Measurements from ENCODE around the gene STK25. TPM values are rescaled to one million over a fixed set of nuclear protein-coding genes. Genes with fewer than 3 reads are reported as not detected.

Gene STK25
- polyA plus RNA-seq, 1 donor from 2014 or later = 580 TPM

GRCh38 chr2:241501551-241501950 is 6.8 kb downstream of the STK25 start:
- Histone ChIP-seq H3K9me3 (ENCODE audit: low read length) (no peaks in the 10 kb centered on the region), H2AFZ (ENCODE audit: low read depth, low read length) (no peak overlapping the region), H3F3A (ENCODE audit: insufficient read depth, low read length, poor library complexity, severe bottlenecking) (no peaks in the 10 kb centered on the region), H3K27me3 (ENCODE audit: insufficient read depth, low read depth, low read length) (no peaks in the 10 kb centered on the region), H3K4me2 (ENCODE audit: low read length) (no peak overlapping the region), H3K79me2 (replicated peaks; ENCODE audit: insufficient read depth, low read length) (peaks cover 14% of the 10 kb centered on the region), H3K9ac (ENCODE audit: low read length) (no peak overlapping the region), H3K27ac (ENCODE audit: low read length) (no peak overlapping the region), H3K36me3 (ENCODE audit: insufficient read depth, low read length) (no peaks in the 10 kb centered on the region), H3K9me2 (ENCODE audit: insufficient read depth, low read length) (no peaks in the 10 kb centered on the region), H4K20me1 (ENCODE audit: insufficient read depth) (peaks cover 7% of the 10 kb centered on the region), H3K4me3 (ENCODE audit: low read length) (no peak overlapping the region)
- no peak for TF ChIP-seq SMC3 (conservative IDR thresholded peaks at IDR 0.05; ENCODE audit: poor library complexity)
- no peak for TF ChIP-seq MXI1 (conservative IDR thresholded peaks at IDR 0.05; ENCODE audit: poor library complexity, severe bottlenecking)
- no peak for TF ChIP-seq RAD21 (conservative IDR thresholded peaks at IDR 0.05)
- TF ChIP-seq, protein P1, sequence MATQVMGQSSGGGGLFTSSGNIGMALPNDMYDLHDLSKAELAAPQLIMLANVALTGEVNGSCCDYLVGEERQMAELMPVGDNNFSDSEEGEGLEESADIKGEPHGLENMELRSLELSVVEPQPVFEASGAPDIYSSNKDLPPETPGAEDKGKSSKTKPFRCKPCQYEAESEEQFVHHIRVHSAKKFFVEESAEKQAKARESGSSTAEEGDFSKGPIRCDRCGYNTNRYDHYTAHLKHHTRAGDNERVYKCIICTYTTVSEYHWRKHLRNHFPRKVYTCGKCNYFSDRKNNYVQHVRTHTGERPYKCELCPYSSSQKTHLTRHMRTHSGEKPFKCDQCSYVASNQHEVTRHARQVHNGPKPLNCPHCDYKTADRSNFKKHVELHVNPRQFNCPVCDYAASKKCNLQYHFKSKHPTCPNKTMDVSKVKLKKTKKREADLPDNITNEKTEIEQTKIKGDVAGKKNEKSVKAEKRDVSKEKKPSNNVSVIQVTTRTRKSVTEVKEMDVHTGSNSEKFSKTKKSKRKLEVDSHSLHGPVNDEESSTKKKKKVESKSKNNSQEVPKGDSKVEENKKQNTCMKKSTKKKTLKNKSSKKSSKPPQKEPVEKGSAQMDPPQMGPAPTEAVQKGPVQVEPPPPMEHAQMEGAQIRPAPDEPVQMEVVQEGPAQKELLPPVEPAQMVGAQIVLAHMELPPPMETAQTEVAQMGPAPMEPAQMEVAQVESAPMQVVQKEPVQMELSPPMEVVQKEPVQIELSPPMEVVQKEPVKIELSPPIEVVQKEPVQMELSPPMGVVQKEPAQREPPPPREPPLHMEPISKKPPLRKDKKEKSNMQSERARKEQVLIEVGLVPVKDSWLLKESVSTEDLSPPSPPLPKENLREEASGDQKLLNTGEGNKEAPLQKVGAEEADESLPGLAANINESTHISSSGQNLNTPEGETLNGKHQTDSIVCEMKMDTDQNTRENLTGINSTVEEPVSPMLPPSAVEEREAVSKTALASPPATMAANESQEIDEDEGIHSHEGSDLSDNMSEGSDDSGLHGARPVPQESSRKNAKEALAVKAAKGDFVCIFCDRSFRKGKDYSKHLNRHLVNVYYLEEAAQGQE (IDR thresholded peaks at IDR 0.05; ENCODE audit: borderline replicate concordance) = no peak
- no peak for TF ChIP-seq POLR2AphosphoS5 (IDR thresholded peaks at IDR 0.05)
- no peak for TF ChIP-seq CTCF (IDR thresholded peaks at IDR 0.05; ENCODE audit: poor library complexity, severe bottlenecking)
- TF ChIP-seq TAF1 (IDR thresholded peaks at IDR 0.05; ENCODE audit: low read depth) = no peak
- TF ChIP-seq EZH2 (IDR thresholded peaks at IDR 0.05; ENCODE audit: borderline replicate concordance, insufficient read depth, low read length, poor library complexity, severe bottlenecking) = no peak
- TF ChIP-seq EP300 (conservative IDR thresholded peaks at IDR 0.05; ENCODE audit: poor library complexity, severe bottlenecking) = no peak

GRCh38 chr2:241501099-241501541 is 7.3 kb downstream of the STK25 start:
- peaks cover 7% of the 10 kb centered on the region for H4K20me1 ChIP-seq (ENCODE audit: insufficient read depth)
- no peak overlapping the region for H3K4me2 ChIP-seq (ENCODE audit: low read length)
- H3K79me2 ChIP-seq (replicated peaks; ENCODE audit: insufficient read depth, low read length) = peaks cover 9% of the 10 kb centered on the region
- no peaks in the 10 kb centered on the region for H3K36me3 ChIP-seq (ENCODE audit: insufficient read depth, low read length)
- H3K27ac ChIP-seq (ENCODE audit: low read length) = no peak overlapping the region
- no peaks in the 10 kb centered on the region for H3F3A ChIP-seq (ENCODE audit: insufficient read depth, low read length, poor library complexity, severe bottlenecking)
- no peak overlapping the region for H3K9ac ChIP-seq (ENCODE audit: low read length)
- TF ChIP-seq, protein P1 (IDR thresholded peaks at IDR 0.05; ENCODE audit: borderline replicate concordance) = no peak
- TF ChIP-seq MXI1 (conservative IDR thresholded peaks at IDR 0.05; ENCODE audit: poor library complexity, severe bottlenecking) (no peak), EZH2 (IDR thresholded peaks at IDR 0.05; ENCODE audit: borderline replicate concordance, insufficient read depth, low read length, poor library complexity, severe bottlenecking) (no peak), TAF1 (IDR thresholded peaks at IDR 0.05; ENCODE audit: low read depth) (no peak)
- no peak overlapping the region for H3K4me3 ChIP-seq (ENCODE audit: low read length)
- H2AFZ ChIP-seq (ENCODE audit: low read depth, low read length) = no peak overlapping the region
- no peaks in the 10 kb centered on the region for H3K9me3 ChIP-seq (ENCODE audit: low read length)
- no peaks in the 10 kb centered on the region for H3K9me2 ChIP-seq (ENCODE audit: insufficient read depth, low read length)
- H3K27me3 ChIP-seq (ENCODE audit: insufficient read depth, low read depth, low read length) = no peaks in the 10 kb centered on the region
